HG03064 (cell line): ENCODE measurements around the gene SAP30BP.

Experiments
- ATAC-seq: cut with Tn5 transposase; IDR thresholded peaks from one replicate; pipeline ENCODE4 v1.9.1; 2021; ENCODE audit warnings: low read depth; ENCODE audit not compliant: unreplicated experiment

SAP30BP gene

GRCh38 chr17:75704963-75705875 lies 38.1 kb downstream of the SAP30BP start:
- ATAC-seq: no peak

- ATAC-seq: no peak
These were observed 39.0 kb downstream of the SAP30BP start for GRCh38 chr17:75706042-75706728.

GRCh38 chr17:75707079-75707571 lies 40.0 kb downstream of the SAP30BP start:
- no peak for ATAC-seq

GRCh38 chr17:75712446-75712845 lies 45.3 kb downstream of the SAP30BP start:
- ATAC-seq: no peak

GRCh38 chr17:75719732-75720131 lies 52.6 kb downstream of the SAP30BP start:
- no peak for ATAC-seq

GRCh38 chr17:75720656-75721462 lies 53.7 kb downstream of the SAP30BP start, which contains the start of gene ITGB4:
ITGB4 (plus strand) TSS chr17:75721459; CDS start chr17:75724704, 3,245 bp downstream.
- ATAC-seq: no peak

- ATAC-seq: no peak
These were observed 54.4 kb downstream of the SAP30BP start for GRCh38 chr17:75721463-75722011.

GRCh38 chr17:75722076-75722475 lies 54.9 kb downstream of the SAP30BP start:
- no peak for ATAC-seq

- no peak for ATAC-seq
These were observed 55.5 kb downstream of the SAP30BP start for GRCh38 chr17:75722542-75723095.

GRCh38 chr17:75723171-75723930 lies 56.2 kb downstream of the SAP30BP start:
- ATAC-seq: no peak

GRCh38 chr17:75724016-75725003 lies 57.2 kb downstream of the SAP30BP start:
- ATAC-seq: no peak

- ATAC-seq: no peak
These were observed 58.4 kb downstream of the SAP30BP start for GRCh38 chr17:75725504-75725903.

GRCh38 chr17:75727391-75727790 lies 60.3 kb downstream of the SAP30BP start:
- ATAC-seq: no peak

- no peak for ATAC-seq
These were observed 62.2 kb downstream of the SAP30BP start for GRCh38 chr17:75729351-75729750.

- ATAC-seq: no peak
These were observed 62.9 kb downstream of the SAP30BP start for GRCh38 chr17:75730065-75730464.

GRCh38 chr17:75731086-75731715 lies 64.1 kb downstream of the SAP30BP start:
- no peak for ATAC-seq

GRCh38 chr17:75731716-75732498 lies 64.8 kb downstream of the SAP30BP start:
- no peak for ATAC-seq
